Neural cell (in vitro differentiated cells): ENCODE results near the gene INTU. TPM values are rescaled to one million over a fixed set of nuclear protein-coding genes. Genes with fewer than 3 reads are reported as not detected.

Experiments used
- H2AFZ ChIP-seq: fragments of 200-600, 300-800 bp; sonication (generic), shearing (Covaris generic); 2 replicates; pipeline ENCODE4 v1.6.0; 2014; ENCODE audit warnings: low read depth, mild to moderate bottlenecking, antibody characterized with exemption, low read length, moderate library complexity
- H3F3A ChIP-seq: fragments of 200-600 bp; shearing (Covaris generic); 2 replicates; pipeline ENCODE4 v1.6.1; 2016; ENCODE audit warnings: mild to moderate bottlenecking, moderate library complexity, mixed read lengths, antibody characterized with exemption, low read length; ENCODE audit not compliant: insufficient read depth, poor library complexity, severe bottlenecking
- H3K27ac ChIP-seq: fragments of 200-600, 300-800 bp; sonication (generic), shearing (Covaris generic); 2 replicates; pipeline ENCODE4 v1.5.1; 2014; ENCODE audit warnings: mild to moderate bottlenecking, low read length, moderate library complexity
- H3K27me3 ChIP-seq: fragments of 300-800, 200-600 bp; sonication (generic), shearing (Covaris generic); 2 replicates; pipeline ENCODE4 v1.6.0; 2014; ENCODE audit warnings: mild to moderate bottlenecking, low read depth, low read length, moderate library complexity; ENCODE audit not compliant: insufficient read depth
- H3K36me3 ChIP-seq: fragments of 300-800, 200-600 bp; sonication (generic), shearing (Covaris generic); 2 replicates; pipeline ENCODE4 v1.5.1; 2014; ENCODE audit warnings: mild to moderate bottlenecking, antibody characterized with exemption, low read length, moderate library complexity; ENCODE audit not compliant: insufficient read depth
- H3K4me2 ChIP-seq: fragments of 300-800, 200-600 bp; sonication (generic), shearing (Covaris generic); 2 replicates; pipeline ENCODE4 v1.6.0; 2014; ENCODE audit warnings: mild to moderate bottlenecking, low read length
- H3K4me3 ChIP-seq: fragments of 300-800, 200-600 bp; sonication (generic), shearing (Covaris generic); 2 replicates; pipeline ENCODE4 v1.5.1; 2014; ENCODE audit warnings: mild to moderate bottlenecking, low read length, moderate library complexity
- H3K79me2 ChIP-seq: fragments of 200-600 bp; shearing (Covaris generic); replicated peaks from 2 replicates; pipeline ENCODE4 v1.6.0; 2014; ENCODE audit warnings: mild to moderate bottlenecking, low read length, moderate library complexity; ENCODE audit not compliant: insufficient read depth
- H3K9ac ChIP-seq: fragments of 300-800, 200-600 bp; sonication (generic), shearing (Covaris generic); 2 replicates; pipeline ENCODE4 v1.6.1; 2016; ENCODE audit warnings: mild to moderate bottlenecking, low read length, mixed read lengths
- H3K9me2 ChIP-seq: fragments of 200-600 bp; shearing (Covaris generic); 2 replicates; pipeline ENCODE4 v1.6.1; 2016; ENCODE audit warnings: mild to moderate bottlenecking, low read length, mixed read lengths; ENCODE audit not compliant: insufficient read depth
- H3K9me3 ChIP-seq: fragments of 200-600, 300-800 bp; sonication (generic), shearing (Covaris generic); 2 replicates; pipeline ENCODE4 v1.6.1; 2016; ENCODE audit warnings: mild to moderate bottlenecking, mixed run types, low read length, moderate library complexity, mixed read lengths
- H4K20me1 ChIP-seq: fragments of 200-600 bp; shearing (Covaris generic); 2 replicates; pipeline ENCODE4 v1.6.1; 2016; ENCODE audit warnings: mild to moderate bottlenecking, mixed run types; ENCODE audit not compliant: insufficient read depth
- EP300 ChIP-seq: fragments of 450-650 bp; conservative IDR thresholded peaks from 2 replicates; pipeline ENCODE4 v1.6.1; 2014; ENCODE audit warnings: antibody characterized with exemption, mild to moderate bottlenecking, moderate library complexity; ENCODE audit not compliant: poor library complexity, severe bottlenecking
- EZH2 ChIP-seq: fragments of 200-600, 300-800 bp; shearing (Covaris generic), sonication (generic); IDR thresholded peaks from 2 replicates; pipeline ENCODE4 v1.6.1; 2014; ENCODE audit warnings: antibody characterized with exemption, low read length, borderline replicate concordance, mild to moderate bottlenecking; ENCODE audit not compliant: insufficient read depth, poor library complexity, severe bottlenecking
- MXI1 ChIP-seq: fragments of 450-650 bp; conservative IDR thresholded peaks from 2 replicates; pipeline ENCODE4 v1.6.1; 2014; ENCODE audit warnings: antibody characterized with exemption, mild to moderate bottlenecking; ENCODE audit not compliant: poor library complexity, severe bottlenecking
- POLR2AphosphoS5 ChIP-seq: IDR thresholded peaks from 2 replicates; pipeline ENCODE4 v1.6.1; 2012
- RAD21 ChIP-seq: fragments of 450-650 bp; conservative IDR thresholded peaks from 2 replicates; pipeline ENCODE4 v1.6.1; 2014; ENCODE audit warnings: antibody characterized with exemption, mild to moderate bottlenecking, moderate library complexity
- SMC3 ChIP-seq: fragments of 450-650 bp; conservative IDR thresholded peaks from 2 replicates; pipeline ENCODE4 v1.6.1; 2014; ENCODE audit warnings: antibody characterized with exemption, mild to moderate bottlenecking, moderate library complexity; ENCODE audit not compliant: poor library complexity
- TAF1 ChIP-seq: IDR thresholded peaks from 2 replicates; pipeline ENCODE4 v1.6.1; 2012; ENCODE audit warnings: low read depth
- polyA plus RNA-seq: library from polyadenylated mRNA; depleted of rRNA; stranded (reverse); fragments of >200 nt; gene quantifications from 2 replicates; pipeline ENCODE4 v1.2.3, GENCODE V29; 2014
- TF ChIP-seq, protein P1 (sequence below): fragments of 450-650 bp; IDR thresholded peaks from 2 replicates; pipeline ENCODE4 v1.5.1; 2014; ENCODE audit warnings: antibody characterized with exemption, mild to moderate bottlenecking, moderate library complexity; ENCODE audit not compliant: poor library complexity, severe bottlenecking
- TF ChIP-seq, protein P2 (sequence below): IDR thresholded peaks from 2 replicates; pipeline ENCODE4 v1.6.1; 2012; ENCODE audit warnings: borderline replicate concordance

The INTU gene
- polyA plus RNA-seq, 1 donor from 2014 or later: 15.7 TPM

DNA sequence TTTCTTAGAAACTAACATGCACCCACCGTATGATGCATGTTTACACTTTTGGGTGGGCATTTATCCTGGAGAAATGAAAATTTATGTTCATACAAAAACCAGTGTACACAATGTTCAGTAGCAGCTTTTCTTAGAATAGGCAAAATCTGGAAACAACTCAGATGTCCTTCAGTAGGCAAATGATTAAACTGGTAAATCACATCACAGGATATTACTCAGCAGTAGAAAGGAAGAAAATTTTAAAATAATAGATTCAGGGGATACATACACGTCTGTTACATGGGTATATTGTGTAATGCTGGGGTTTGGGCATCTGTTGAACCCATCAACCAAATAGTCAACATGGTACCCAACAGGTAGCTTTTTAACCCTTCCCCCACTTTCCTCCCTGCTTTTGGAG, 124.1 kb downstream of the INTU start:
- Histone ChIP-seq H3K4me3 (no peak overlapping the region), H3K9me3 (no peaks in the 10 kb centered on the region), H3K4me2 (no peak overlapping the region), H3F3A (no peaks in the 10 kb centered on the region), H3K36me3 (no peaks in the 10 kb centered on the region), H3K9me2 (no peaks in the 10 kb centered on the region), H3K9ac (no peak overlapping the region), H4K20me1 (no peaks in the 10 kb centered on the region), H3K27ac (no peak overlapping the region), H3K27me3 (no peaks in the 10 kb centered on the region), H3K79me2 (no peaks in the 10 kb centered on the region), H2AFZ (no peak overlapping the region)
- TF ChIP-seq, protein P1, sequence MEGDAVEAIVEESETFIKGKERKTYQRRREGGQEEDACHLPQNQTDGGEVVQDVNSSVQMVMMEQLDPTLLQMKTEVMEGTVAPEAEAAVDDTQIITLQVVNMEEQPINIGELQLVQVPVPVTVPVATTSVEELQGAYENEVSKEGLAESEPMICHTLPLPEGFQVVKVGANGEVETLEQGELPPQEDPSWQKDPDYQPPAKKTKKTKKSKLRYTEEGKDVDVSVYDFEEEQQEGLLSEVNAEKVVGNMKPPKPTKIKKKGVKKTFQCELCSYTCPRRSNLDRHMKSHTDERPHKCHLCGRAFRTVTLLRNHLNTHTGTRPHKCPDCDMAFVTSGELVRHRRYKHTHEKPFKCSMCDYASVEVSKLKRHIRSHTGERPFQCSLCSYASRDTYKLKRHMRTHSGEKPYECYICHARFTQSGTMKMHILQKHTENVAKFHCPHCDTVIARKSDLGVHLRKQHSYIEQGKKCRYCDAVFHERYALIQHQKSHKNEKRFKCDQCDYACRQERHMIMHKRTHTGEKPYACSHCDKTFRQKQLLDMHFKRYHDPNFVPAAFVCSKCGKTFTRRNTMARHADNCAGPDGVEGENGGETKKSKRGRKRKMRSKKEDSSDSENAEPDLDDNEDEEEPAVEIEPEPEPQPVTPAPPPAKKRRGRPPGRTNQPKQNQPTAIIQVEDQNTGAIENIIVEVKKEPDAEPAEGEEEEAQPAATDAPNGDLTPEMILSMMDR: no peak
- TF ChIP-seq TAF1 (no peak), EZH2 (no peak), MXI1 (no peak), RAD21 (no peak), POLR2AphosphoS5 (no peak), EP300 (no peak), SMC3 (no peak)
- TF ChIP-seq, protein P2, sequence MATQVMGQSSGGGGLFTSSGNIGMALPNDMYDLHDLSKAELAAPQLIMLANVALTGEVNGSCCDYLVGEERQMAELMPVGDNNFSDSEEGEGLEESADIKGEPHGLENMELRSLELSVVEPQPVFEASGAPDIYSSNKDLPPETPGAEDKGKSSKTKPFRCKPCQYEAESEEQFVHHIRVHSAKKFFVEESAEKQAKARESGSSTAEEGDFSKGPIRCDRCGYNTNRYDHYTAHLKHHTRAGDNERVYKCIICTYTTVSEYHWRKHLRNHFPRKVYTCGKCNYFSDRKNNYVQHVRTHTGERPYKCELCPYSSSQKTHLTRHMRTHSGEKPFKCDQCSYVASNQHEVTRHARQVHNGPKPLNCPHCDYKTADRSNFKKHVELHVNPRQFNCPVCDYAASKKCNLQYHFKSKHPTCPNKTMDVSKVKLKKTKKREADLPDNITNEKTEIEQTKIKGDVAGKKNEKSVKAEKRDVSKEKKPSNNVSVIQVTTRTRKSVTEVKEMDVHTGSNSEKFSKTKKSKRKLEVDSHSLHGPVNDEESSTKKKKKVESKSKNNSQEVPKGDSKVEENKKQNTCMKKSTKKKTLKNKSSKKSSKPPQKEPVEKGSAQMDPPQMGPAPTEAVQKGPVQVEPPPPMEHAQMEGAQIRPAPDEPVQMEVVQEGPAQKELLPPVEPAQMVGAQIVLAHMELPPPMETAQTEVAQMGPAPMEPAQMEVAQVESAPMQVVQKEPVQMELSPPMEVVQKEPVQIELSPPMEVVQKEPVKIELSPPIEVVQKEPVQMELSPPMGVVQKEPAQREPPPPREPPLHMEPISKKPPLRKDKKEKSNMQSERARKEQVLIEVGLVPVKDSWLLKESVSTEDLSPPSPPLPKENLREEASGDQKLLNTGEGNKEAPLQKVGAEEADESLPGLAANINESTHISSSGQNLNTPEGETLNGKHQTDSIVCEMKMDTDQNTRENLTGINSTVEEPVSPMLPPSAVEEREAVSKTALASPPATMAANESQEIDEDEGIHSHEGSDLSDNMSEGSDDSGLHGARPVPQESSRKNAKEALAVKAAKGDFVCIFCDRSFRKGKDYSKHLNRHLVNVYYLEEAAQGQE: no peak

DNA sequence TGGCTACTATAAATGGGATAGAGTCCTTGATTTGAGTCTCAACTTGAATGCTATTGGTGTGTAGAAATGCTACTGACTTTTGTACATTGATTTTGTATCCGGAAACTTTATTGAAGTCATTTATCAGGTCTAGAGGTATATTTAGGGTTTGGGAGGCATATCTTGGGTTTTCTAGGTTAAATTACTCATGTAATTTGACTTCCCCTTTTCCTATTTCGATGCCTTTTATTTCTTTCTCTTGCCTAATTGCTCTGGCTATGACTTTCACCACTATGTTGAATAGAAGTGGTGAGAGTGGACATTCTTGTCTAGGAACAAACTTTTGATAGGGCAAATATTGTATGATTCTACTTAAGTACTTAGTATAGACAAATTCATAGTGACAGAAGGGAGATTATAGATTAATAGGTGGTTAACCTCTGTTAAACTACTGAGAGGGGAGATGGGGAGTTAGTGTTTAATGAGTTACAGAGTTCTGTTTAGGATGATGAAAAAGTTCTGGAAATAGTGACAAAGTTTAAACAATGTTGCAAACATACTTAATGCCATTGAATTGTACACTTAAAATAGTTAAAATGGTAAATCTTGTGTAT, 126.6 kb downstream of the INTU start:
- no peaks in the 10 kb centered on the region for H3K9me3 ChIP-seq
- no peak overlapping the region for H2AFZ ChIP-seq
- no peak overlapping the region for H3K4me2 ChIP-seq
- H3K79me2 ChIP-seq: no peaks in the 10 kb centered on the region
- H3F3A ChIP-seq: no peaks in the 10 kb centered on the region
- H4K20me1 ChIP-seq: no peaks in the 10 kb centered on the region
- TF ChIP-seq POLR2AphosphoS5 (no peak), TAF1 (no peak), RAD21 (no peak), MXI1 (no peak), EP300 (no peak), SMC3 (no peak), EZH2 (no peak)
- TF ChIP-seq, protein P1: no peak
- TF ChIP-seq, protein P2: no peak
- no peak overlapping the region for H3K4me3 ChIP-seq
- no peaks in the 10 kb centered on the region for H3K9me2 ChIP-seq
- H3K27me3 ChIP-seq: no peaks in the 10 kb centered on the region
- H3K36me3 ChIP-seq: no peaks in the 10 kb centered on the region
- H3K27ac ChIP-seq: no peak overlapping the region
- no peak overlapping the region for H3K9ac ChIP-seq
